Gastroesophageal sphincter (tissue), 4 donors: ENCODE data around the gene PTPN20. TPM values are rescaled to one million over a fixed set of nuclear protein-coding genes. Genes with fewer than 3 reads are reported as not detected.

Experiments used
- ATAC-seq: fragments of 150-250 bp; one replicate; pipeline ENCODE4 v1.9.1; 2016; ENCODE audit warnings: mild to moderate bottlenecking, moderate library complexity
- H3K27ac ChIP-seq, 4 donors: fragments of 200-600 bp; sonication (generic) in 3 of 4; 1 replicate in 3 of 4; 2 replicates in 1 of 4; pipeline ENCODE4 v1.5.1; 2016 to 2019
- H3K27me3 ChIP-seq: fragments of 200-600 bp; sonication (generic); one replicate; pipeline ENCODE4 v1.5.1; 2019
- H3K36me3 ChIP-seq, 2 donors: fragments of 200-600 bp; sonication (generic); one replicate each; pipeline ENCODE4 v1.5.1; 2019; ENCODE audit warnings: control low read depth in 1 of 2
- H3K4me1 ChIP-seq, 3 donors: fragments of 200-600 bp; sonication (generic); 1 replicate in 2 of 3; 2 replicates in 1 of 3; pipeline ENCODE4 v1.5.1; 2016 to 2019; ENCODE audit warnings: control low read depth in 2 of 3
- H3K4me3 ChIP-seq, 2 donors: fragments of 200-600 bp; sonication (generic); one replicate each; pipeline ENCODE4 v1.5.1; 2019; ENCODE audit warnings: mild to moderate bottlenecking in 1 of 2, moderate library complexity in 1 of 2
- H3K9me3 ChIP-seq, 3 donors: fragments of 200-600 bp; sonication (generic); one replicate each; pipeline ENCODE4 v1.5.1; 2017 to 2019; ENCODE audit warnings: control low read depth in 2 of 3
- CTCF ChIP-seq, 4 experiments: fragments of 200-600 bp in 2 of 4; fragments of 450-650 bp in 2 of 4; sonication (generic) in 1 of 4; IDR thresholded peaks; one replicate each; pipeline ENCODE4 v1.5.1; 2017 to 2019; ENCODE audit warnings: antibody characterized with exemption in 4 of 4, mild to moderate bottlenecking in 2 of 4, moderate library complexity in 2 of 4
- EP300 ChIP-seq: sonication (generic); formaldehyde crosslinking; IDR thresholded peaks from one replicate; pipeline ENCODE4 v1.6.1; 2017; ENCODE audit warnings: antibody characterized with exemption, mild to moderate bottlenecking
- POLR2A ChIP-seq, 2 donors: fragments of 450-650 bp; IDR thresholded peaks; one replicate each; pipeline ENCODE4 v1.6.1; 2017; ENCODE audit warnings: antibody characterized with exemption in 2 of 2, mild to moderate bottlenecking in 2 of 2, moderate library complexity in 1 of 2
- POLR2AphosphoS5 ChIP-seq: sonication (generic); formaldehyde crosslinking; IDR thresholded peaks from one replicate; pipeline ENCODE4 v1.6.1; 2017; ENCODE audit warnings: antibody characterized with exemption
- WGBS, 2 donors: methylation state at CpG; one replicate each; pipeline ENCODE4 v1.1.5; 2018; ENCODE audit warnings: low coverage in 1 of 2; 5-methylcytosine and 5-hydroxymethylcytosine counted together
- total RNA-seq, 4 donors: library from RNA; depleted of rRNA; stranded (reverse); fragments of >200 nt; gene quantifications; one replicate each; pipeline ENCODE4 v1.1.0, GENCODE V29; 2016

PTPN20 gene
- total RNA-seq, 4 donors from 2014 or later, result 0.94 to 9.5 (median 2.8) TPM

GRCh38 chr10:47031901-47032465 is 120.8 kb downstream of the PTPN20 start:
- peaks cover 0 to 12% (median 0%) of the 10 kb centered on the region in 3 donors for H3K4me1 ChIP-seq
- H3K4me3 ChIP-seq, result no peak overlapping the region
- no peaks in the 10 kb centered on the region for H3K36me3 ChIP-seq
- no peaks in the 10 kb centered on the region for H3K9me3 ChIP-seq
- whole genome bisulfite sequencing, 2 donors, result 65 to 88% methylated on average over 2 to 7 of the region's 7 CpGs
- peak overlapping the region in 3 of 4 donors; percentile 53 to 71 (median 60) for H3K27ac ChIP-seq
- no peak for TF ChIP-seq POLR2A (IDR thresholded peaks at IDR 0.05)
- TF ChIP-seq CTCF (IDR thresholded peaks at IDR 0.05), result no peak
- TF ChIP-seq POLR2AphosphoS5, result no peak
- TF ChIP-seq EP300, result no peak
- ATAC-seq, result peak; percentile 87
- no peaks in the 10 kb centered on the region for H3K27me3 ChIP-seq

- Histone ChIP-seq H3K27ac (no peak overlapping the region), H3K9me3 (no peaks in the 10 kb centered on the region), H3K4me1 (peaks cover 0 to 12% (median 0%) of the 10 kb centered on the region in 3 donors), H3K4me3 (no peak overlapping the region), H3K27me3 (no peaks in the 10 kb centered on the region), H3K36me3 (no peaks in the 10 kb centered on the region)
- no peak for ATAC-seq
- 80 to 100% methylated on average over 1 to 2 of the region's 5 CpGs for WGBS, 2 donors
- TF ChIP-seq POLR2AphosphoS5 (no peak), EP300 (no peak), CTCF (IDR thresholded peaks at IDR 0.05) (no peak), POLR2A (IDR thresholded peaks at IDR 0.05) (no peak)
Observed at GRCh38 chr10:47033081-47033480, 121.9 kb downstream of the PTPN20 start.

GRCh38 chr10:47033541-47034270 is 122.5 kb downstream of the PTPN20 start:
- H3K4me3 ChIP-seq, result no peak overlapping the region
- 94 to 97% methylated on average over 5 to 6 of the region's 13 CpGs for WGBS, 2 donors
- TF ChIP-seq CTCF (IDR thresholded peaks at IDR 0.05) (no peak), EP300 (no peak), POLR2AphosphoS5 (no peak), POLR2A (IDR thresholded peaks at IDR 0.05) (no peak)
- H3K9me3 ChIP-seq, result no peaks in the 10 kb centered on the region
- peak overlapping the region in 1 of 4 donors; percentile 10 for H3K27ac ChIP-seq
- H3K27me3 ChIP-seq, result no peaks in the 10 kb centered on the region
- no peaks in the 10 kb centered on the region for H3K36me3 ChIP-seq
- H3K4me1 ChIP-seq, result peaks cover 0 to 12% (median 0%) of the 10 kb centered on the region in 3 donors
- ATAC-seq, result no peak

- no peaks in the 10 kb centered on the region for H3K9me3 ChIP-seq
- no peak overlapping the region for H3K4me3 ChIP-seq
- peak overlapping the region in 1 of 4 donors; percentile 17 for H3K27ac ChIP-seq
- H3K27me3 ChIP-seq, result no peaks in the 10 kb centered on the region
- 59 to 71% methylated on average over 2 to 6 of the region's 9 CpGs for WGBS, 2 donors
- peaks cover 0 to 12% (median 0%) of the 10 kb centered on the region in 3 donors for H3K4me1 ChIP-seq
- no peak for ATAC-seq
- H3K36me3 ChIP-seq, result no peaks in the 10 kb centered on the region
- TF ChIP-seq EP300 (no peak), POLR2AphosphoS5 (no peak), POLR2A (IDR thresholded peaks at IDR 0.05) (no peak), CTCF (IDR thresholded peaks at IDR 0.05) (no peak)
Observed at GRCh38 chr10:47034441-47035051, 123.3 kb downstream of the PTPN20 start.
